Ascending aorta (tissue), 2 donors: Measurements from ENCODE around the gene FXYD7. TPM values are rescaled to one million over a fixed set of nuclear protein-coding genes. Genes with fewer than 3 reads are reported as not detected.
"Not testable (repeated sequence)": the region's sequence is repeated elsewhere in the genome, so short reads cannot be mapped to it uniquely, and the experiment has no call there.

Experiments used
- DNase-seq, 2 donors: peaks; one replicate each; pipeline ENCODE4 v3.0.0-alpha.2; 2019; ENCODE audit warnings: low spot score in 2 of 2
- H3K27ac ChIP-seq, 2 donors: fragments of 200-600 bp; sonication (generic); one replicate each; pipeline ENCODE4 v1.5.1; 2016 to 2017; ENCODE audit warnings: mild to moderate bottlenecking in 1 of 2
- H3K27me3 ChIP-seq: fragments of 200-600 bp; sonication (generic); one replicate; pipeline ENCODE4 v1.5.1; 2017
- H3K36me3 ChIP-seq, 2 donors: fragments of 200-600 bp; sonication (generic); one replicate each; pipeline ENCODE4 v1.5.1; 2016
- H3K4me1 ChIP-seq, 2 donors: fragments of 200-600 bp; sonication (generic); one replicate each; pipeline ENCODE4 v1.5.1; 2016 to 2017; ENCODE audit warnings: mild to moderate bottlenecking in 1 of 2
- H3K4me3 ChIP-seq, 2 donors: fragments of 200-600 bp; sonication (generic); one replicate each; pipeline ENCODE4 v1.5.1; 2016 to 2017; ENCODE audit warnings: mild to moderate bottlenecking in 1 of 2
- H3K9me3 ChIP-seq, 2 donors: fragments of 200-600 bp; sonication (generic); one replicate each; pipeline ENCODE4 v1.5.1; 2016
- intact Hi-C: fragments of 100-400 bp; cut with DNase I; formaldehyde crosslinking; loops from one replicate; pipeline ENCODE4 v1.15.1; 2023
- total RNA-seq: library from RNA; depleted of rRNA; stranded (reverse); fragments of >200 nt; gene quantifications from one replicate; pipeline ENCODE4 v1.1.0, GENCODE V29; 2016
- TF ChIP-seq, protein P1 (sequence below), 3 experiments: fragments of 200-600 bp in 2 of 3; fragments of 450-650 bp in 1 of 3; sonication (generic) in 2 of 3; IDR thresholded peaks; one replicate each; pipeline ENCODE4 v1.5.1; 2016 to 2019; ENCODE audit warnings: antibody characterized with exemption in 3 of 3, mild to moderate bottlenecking in 1 of 3, moderate library complexity in 1 of 3

The FXYD7 gene
- total RNA-seq, 1 donor from 2014 or later = not detected

DNA sequence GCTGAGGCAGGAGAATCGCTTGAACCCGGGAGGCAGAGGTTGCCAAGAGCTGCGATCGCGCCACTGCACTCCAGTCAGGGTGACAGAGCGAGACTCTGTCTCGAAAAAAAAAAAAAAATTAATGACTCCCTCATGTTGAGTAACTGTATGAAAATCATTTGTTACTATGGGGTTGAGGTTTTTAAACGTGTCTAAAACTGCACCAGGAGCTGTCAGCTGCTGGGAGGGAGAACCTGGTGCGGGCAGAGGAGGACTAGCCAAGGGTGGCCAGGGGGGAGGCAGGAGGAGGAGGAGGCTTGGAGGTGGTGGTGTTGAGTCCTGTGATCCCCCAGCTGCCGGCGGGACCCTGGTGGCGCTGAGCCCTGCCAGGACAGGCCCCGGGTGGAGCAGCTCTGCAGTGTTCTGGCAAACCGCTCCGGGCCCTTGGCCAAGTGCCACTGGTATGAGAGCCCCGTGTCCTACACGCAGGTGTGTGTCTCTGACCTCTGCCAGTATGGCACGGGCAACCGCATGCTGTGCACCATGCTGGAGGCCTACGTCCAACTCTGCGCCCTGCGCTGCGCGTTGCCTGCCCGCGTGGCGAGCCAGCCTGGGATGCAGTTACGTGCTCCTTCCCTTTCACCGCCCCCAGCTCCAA, 44.5 kb upstream of the FXYD7 start:
- no peaks in the 10 kb centered on the region for H3K9me3 ChIP-seq
- no peaks in the 10 kb centered on the region for H3K27me3 ChIP-seq
- H3K36me3 ChIP-seq = no peaks in the 10 kb centered on the region
- no peak for DNase-seq
- TF ChIP-seq, protein P1, sequence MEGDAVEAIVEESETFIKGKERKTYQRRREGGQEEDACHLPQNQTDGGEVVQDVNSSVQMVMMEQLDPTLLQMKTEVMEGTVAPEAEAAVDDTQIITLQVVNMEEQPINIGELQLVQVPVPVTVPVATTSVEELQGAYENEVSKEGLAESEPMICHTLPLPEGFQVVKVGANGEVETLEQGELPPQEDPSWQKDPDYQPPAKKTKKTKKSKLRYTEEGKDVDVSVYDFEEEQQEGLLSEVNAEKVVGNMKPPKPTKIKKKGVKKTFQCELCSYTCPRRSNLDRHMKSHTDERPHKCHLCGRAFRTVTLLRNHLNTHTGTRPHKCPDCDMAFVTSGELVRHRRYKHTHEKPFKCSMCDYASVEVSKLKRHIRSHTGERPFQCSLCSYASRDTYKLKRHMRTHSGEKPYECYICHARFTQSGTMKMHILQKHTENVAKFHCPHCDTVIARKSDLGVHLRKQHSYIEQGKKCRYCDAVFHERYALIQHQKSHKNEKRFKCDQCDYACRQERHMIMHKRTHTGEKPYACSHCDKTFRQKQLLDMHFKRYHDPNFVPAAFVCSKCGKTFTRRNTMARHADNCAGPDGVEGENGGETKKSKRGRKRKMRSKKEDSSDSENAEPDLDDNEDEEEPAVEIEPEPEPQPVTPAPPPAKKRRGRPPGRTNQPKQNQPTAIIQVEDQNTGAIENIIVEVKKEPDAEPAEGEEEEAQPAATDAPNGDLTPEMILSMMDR (IDR thresholded peaks at IDR 0.05) = no peak
- no peak overlapping the region for H3K27ac ChIP-seq
- intact Hi-C loops = no loop called here
- H3K4me3 ChIP-seq = no peak overlapping the region
- no peaks in the 10 kb centered on the region for H3K4me1 ChIP-seq

- DNase-seq = no peak
- no peak overlapping the region for H3K27ac ChIP-seq
- no peaks in the 10 kb centered on the region for H3K9me3 ChIP-seq
- no peaks in the 10 kb centered on the region for H3K36me3 ChIP-seq
- no peaks in the 10 kb centered on the region for H3K4me1 ChIP-seq
- H3K27me3 ChIP-seq = no peaks in the 10 kb centered on the region
- intact Hi-C loops = no loop called here
- H3K4me3 ChIP-seq = no peak overlapping the region
- TF ChIP-seq, protein P1 (IDR thresholded peaks at IDR 0.05) = no peak
Observed at GRCh38 chr19:35099155-35099896, 43.7 kb upstream of the FXYD7 start.

DNA sequence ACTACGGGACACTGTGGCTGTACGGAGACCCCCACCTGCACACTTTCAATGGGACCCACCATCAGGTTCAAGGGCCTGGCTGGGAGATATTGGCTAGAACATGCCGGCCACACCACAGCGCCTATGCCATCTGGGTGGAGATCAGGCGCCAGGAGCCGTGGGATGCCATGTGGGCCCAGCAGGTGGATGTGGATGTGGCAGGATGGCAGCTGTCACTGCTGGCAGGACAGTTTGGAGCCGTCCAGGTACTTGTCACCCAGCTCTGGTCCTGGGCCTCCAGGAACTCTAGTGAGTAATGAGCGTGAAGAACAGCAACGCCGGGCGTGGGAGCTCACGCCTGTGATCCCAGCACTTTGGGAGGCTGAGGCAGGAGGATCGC, 43.2 kb upstream of the FXYD7 start:
- no peaks in the 10 kb centered on the region for H3K4me1 ChIP-seq
- no peak overlapping the region for H3K27ac ChIP-seq
- no peak overlapping the region for H3K4me3 ChIP-seq
- no peaks in the 10 kb centered on the region for H3K36me3 ChIP-seq
- DNase-seq = no peak
- no peaks in the 10 kb centered on the region for H3K27me3 ChIP-seq
- intact Hi-C loops = no loop called here
- H3K9me3 ChIP-seq = no peaks in the 10 kb centered on the region
- TF ChIP-seq, protein P1 (IDR thresholded peaks at IDR 0.05) = no peak

GRCh38 chr19:35100588-35101533, 42.2 kb upstream of the FXYD7 start:
- TF ChIP-seq, protein P1 (IDR thresholded peaks at IDR 0.05) = no peak
- no peak for DNase-seq
- Histone ChIP-seq H3K27ac (no peak overlapping the region), H3K9me3 (no peaks in the 10 kb centered on the region), H3K4me1 (no peaks in the 10 kb centered on the region), H3K36me3 (no peaks in the 10 kb centered on the region), H3K4me3 (no peak overlapping the region), H3K27me3 (no peaks in the 10 kb centered on the region)
- intact Hi-C loops = no loop called here

GRCh38 chr19:35101949-35102348, 41.1 kb upstream of the FXYD7 start:
- H3K4me3 ChIP-seq = not testable (repeated sequence)

GRCh38 chr19:35103614-35104013, 39.4 kb upstream of the FXYD7 start:
- intact Hi-C loops, H3K36me3 ChIP-seq, H3K4me1 ChIP-seq, DNase-seq, H3K9me3 ChIP-seq, H3K27me3 ChIP-seq, H3K27ac ChIP-seq, H3K4me3 ChIP-seq: not testable (repeated sequence)

More at GRCh38 chr19:35101949-35102348, 41.1 kb upstream of the FXYD7 start:
- H3K36me3 ChIP-seq, H3K27ac ChIP-seq, DNase-seq, H3K9me3 ChIP-seq, H3K4me1 ChIP-seq, intact Hi-C loops, H3K27me3 ChIP-seq: not testable (repeated sequence)
